Activated CD4-positive, CD25-positive, alpha-beta regulatory T cell treated with anti-CD3 and anti-CD28 coated beads, Interleukin-2, amount 50 U/mL, for 24 hours (primary cell): ENCODE measurements around the gene ATP10B.
"Not testable (repeated sequence)": the region's sequence is repeated elsewhere in the genome, so short reads cannot be mapped to it uniquely, and the experiment has no call there.

Source experiments
- ATAC-seq, 2 donors: fragments of 150-1000 bp; cut with Tn5 transposase; one replicate each; pipeline ENCODE4 v1.10.0; 2021; ENCODE audit warnings: mild to moderate bottlenecking in 1 of 2, moderate library complexity in 1 of 2

ATP10B gene

GRCh38 chr5:160749026-160749425, 103.0 kb downstream of the ATP10B start:
- no peak for ATAC-seq

- ATAC-seq: no peak
These were observed 104.0 kb downstream of the ATP10B start for GRCh38 chr5:160747987-160748386.

GRCh38 chr5:160747559-160747958, 104.5 kb downstream of the ATP10B start:
- ATAC-seq: no peak

- no peak for ATAC-seq
These were observed 107.5 kb downstream of the ATP10B start for GRCh38 chr5:160744268-160745101.

- no peak for ATAC-seq
These were observed 109.0 kb downstream of the ATP10B start for GRCh38 chr5:160743027-160743426.

GRCh38 chr5:160742446-160742845, 109.6 kb downstream of the ATP10B start:
- no peak for ATAC-seq

- ATAC-seq: no peak
These were observed 124.6 kb downstream of the ATP10B start for GRCh38 chr5:160727296-160727997.

- no peak for ATAC-seq
These were observed 125.3 kb downstream of the ATP10B start for GRCh38 chr5:160726721-160727120.

- no peak for ATAC-seq
These were observed 131.2 kb downstream of the ATP10B start for GRCh38 chr5:160720822-160721221.

GRCh38 chr5:160715508-160715907, 136.5 kb downstream of the ATP10B start:
- ATAC-seq: not testable (repeated sequence)

- ATAC-seq: no peak
These were observed 148.3 kb downstream of the ATP10B start for GRCh38 chr5:160703547-160704189.

GRCh38 chr5:160702934-160703333, 149.1 kb downstream of the ATP10B start:
- ATAC-seq: peak; percentile 56 to 57

- no peak for ATAC-seq
These were observed 149.7 kb downstream of the ATP10B start for GRCh38 chr5:160702311-160702803.

GRCh38 chr5:160701403-160701802, 150.6 kb downstream of the ATP10B start:
- ATAC-seq: no peak

GRCh38 chr5:160699301-160699700, 152.7 kb downstream of the ATP10B start:
- ATAC-seq: no peak

- no peak for ATAC-seq
These were observed 154.7 kb downstream of the ATP10B start for GRCh38 chr5:160697281-160697680.

- no peak for ATAC-seq
These were observed 157.1 kb downstream of the ATP10B start for GRCh38 chr5:160694896-160695295.

- ATAC-seq: no peak
These were observed 158.1 kb downstream of the ATP10B start for GRCh38 chr5:160693831-160694465.

GRCh38 chr5:160692271-160692670, 159.7 kb downstream of the ATP10B start:
- no peak for ATAC-seq

- ATAC-seq: no peak
These were observed 166.3 kb downstream of the ATP10B start for GRCh38 chr5:160685695-160686094.

- ATAC-seq: no peak
These were observed 166.8 kb downstream of the ATP10B start for GRCh38 chr5:160685219-160685618.

GRCh38 chr5:160679567-160680309, 172.3 kb downstream of the ATP10B start:
- no peak for ATAC-seq
